Measurements from ENCODE around the gene SPATA7. TPM values are rescaled to one million over a fixed set of nuclear protein-coding genes. Genes with fewer than 3 reads are reported as not detected.
A peak's percentile ranks its signal among the peaks of the same experiment; 100 is the strongest.

The SPATA7 gene
- polyA plus RNA-seq, 2 of the 4 experiments (the other 2 are of a cell fraction): 4.5 to 11.2 TPM

GRCh38 chr14:88342980-88343379 lies 42.5 kb upstream of the SPATA7 start:
- ChIA-PET CTCF (no interaction called here), POLR2A (no interaction called here)
- Histone ChIP-seq H3K9me3 (no peaks in the 10 kb centered on the region), H3K4me3 (no peak overlapping the region), H3K4me2 (no peak overlapping the region), H3K4me1 (peaks cover 6% of the 10 kb centered on the region; the same call in 1 of the 3 replicates), H3K27ac (no peak overlapping the region)
- FAIRE-seq (no peak), ATAC-seq (no peak), DNase-seq (ENCODE audit: low read depth in 1 of 2, low spot score in 1 of 2) (no peak)
- TF ChIP-seq EP300 (IDR thresholded peaks at IDR 0.05): no peak
- TF ChIP-seq MAX (IDR thresholded peaks at IDR 0.05): no peak
- TF ChIP-seq HEYL (CRISPR knock-in tag; IDR thresholded peaks at IDR 0.05): no peak
- TF ChIP-seq POLR2A (IDR thresholded peaks at IDR 0.05; ENCODE audit: low read length): no peak
- no peak for TF ChIP-seq GATA3 (IDR thresholded peaks at IDR 0.05; ENCODE audit: borderline replicate concordance)
- TF ChIP-seq USF2 (IDR thresholded peaks at IDR 0.05): no peak
- TF ChIP-seq CHD2 (IDR thresholded peaks at IDR 0.05; ENCODE audit: low read length, partially characterized antibody): no peak
- TF ChIP-seq RNF2 (IDR thresholded peaks at IDR 0.05; ENCODE audit: borderline replicate concordance, low read depth): no peak
- TF ChIP-seq CHD4 (IDR thresholded peaks at IDR 0.05; ENCODE audit: borderline replicate concordance): no peak
- TF ChIP-seq JUNB (IDR thresholded peaks at IDR 0.05): no peak
- no peak for TF ChIP-seq FOSL2 (IDR thresholded peaks at IDR 0.05)
- no peak for TF ChIP-seq FOSL2 (CRISPR knock-in tag; IDR thresholded peaks at IDR 0.05)
- no peak for TF ChIP-seq EHMT2 (IDR thresholded peaks at IDR 0.05; ENCODE audit: low read depth)
- 92% methylated on average over 2 of the region's 2 CpGs for WGBS (ENCODE audit: missing lambda C conversion rate)

GRCh38 chr14:88346048-88346639 lies 39.3 kb upstream of the SPATA7 start:
- ATAC-seq (peak in 1 of 2 experiments; percentile 56; a peak in 2 of 6 replicates), DNase-seq (ENCODE audit: low read depth in 1 of 2, low spot score in 1 of 2) (peak in 1 of 2 experiments; percentile 18), FAIRE-seq (no peak)
- Histone ChIP-seq H3K4me1 (peaks cover 6% of the 10 kb centered on the region; the same call in 1 of the 3 replicates), H3K4me2 (peak overlapping the region; percentile 24; the same call in 1 of the 3 replicates), H3K4me3 (no peak overlapping the region), H3K27ac (no peak overlapping the region), H3K9me3 (no peaks in the 10 kb centered on the region)
- CTCF ChIA-PET: no interaction called here
- POLR2A ChIA-PET: interaction anchor here (1.0 kb wide), 1 partner anchor 150 kb away, joined by 3 read pairs; no protein-coding TSS in a partner anchor
- WGBS (ENCODE audit: missing lambda C conversion rate): 5% methylated on average over 5 of the region's 5 CpGs
- TF ChIP-seq SREBF2 (IDR thresholded peaks at IDR 0.05) (no peak), JUN (IDR thresholded peaks at IDR 0.05) (no peak), ZNF302 (CRISPR knock-in tag; IDR thresholded peaks at IDR 0.05) (no peak), CBX2 (IDR thresholded peaks at IDR 0.05; ENCODE audit: borderline replicate concordance, low read depth) (no peak), HOXA7 (CRISPR knock-in tag; IDR thresholded peaks at IDR 0.05) (no peak), MYC (IDR thresholded peaks at IDR 0.05; ENCODE audit: borderline replicate concordance, low read length) (no peak), GATA3 (IDR thresholded peaks at IDR 0.05; ENCODE audit: borderline replicate concordance) (peak; percentile 78)

- Histone ChIP-seq H3K9me3 (no peaks in the 10 kb centered on the region), H3K4me1 (peaks cover 6% of the 10 kb centered on the region; the same call in 1 of the 3 replicates), H3K4me3 (no peak overlapping the region), H3K4me2 (no peak overlapping the region), H3K27ac (no peak overlapping the region)
- POLR2A ChIA-PET: interaction anchor here (0.7 kb wide), 1 partner anchor 138 kb away, joined by 3 read pairs; no protein-coding TSS in a partner anchor
- ATAC-seq: no peak
- TF ChIP-seq GATA3 (IDR thresholded peaks at IDR 0.05; ENCODE audit: borderline replicate concordance) (no peak), CBX8 (IDR thresholded peaks at IDR 0.05) (no peak), JUNB (IDR thresholded peaks at IDR 0.05) (no peak)
- CTCF ChIA-PET: interaction anchor here (1.3 to 1.6 kb wide), 3 partner anchors 25 to 335 kb away, joined by 3 to 6 read pairs (median 3); no protein-coding TSS in a partner anchor
- WGBS (ENCODE audit: missing lambda C conversion rate): 25% methylated on average over 3 of the region's 3 CpGs
- no peak for DNase-seq (ENCODE audit: low read depth in 1 of 2, low spot score in 1 of 2)
- FAIRE-seq: no peak
Observed at GRCh38 chr14:88348546-88348945, 36.9 kb upstream of the SPATA7 start.

All from A549 (cell line).